ENCODE results near the gene ACOT4.
A peak's percentile ranks its signal among the peaks of the same experiment; 100 is the strongest.

ACOT4 gene

DNA sequence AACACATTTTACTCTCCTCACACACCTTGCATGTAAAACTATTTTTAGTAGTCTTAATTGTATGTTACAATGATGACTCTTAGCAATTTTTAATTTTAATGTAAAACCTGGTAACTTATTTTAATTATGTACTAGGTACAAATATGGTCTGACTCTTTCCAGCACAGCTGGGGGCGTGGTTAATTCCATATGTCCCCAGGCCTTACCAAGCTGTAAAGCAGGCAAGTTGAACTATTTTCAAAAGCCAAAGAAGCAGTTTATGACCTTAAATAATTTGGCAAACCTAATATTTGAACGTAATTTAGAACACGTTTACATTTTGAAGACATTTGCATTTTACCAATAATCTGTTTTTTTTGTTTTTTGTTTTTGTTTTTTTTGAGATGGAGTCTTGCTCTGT is 11.3 kb downstream of the ACOT4 start:
- POLR2A ChIA-PET (ENCODE audit: low non-redundant PET) = no interaction called here
- no peak for DNase-seq (ENCODE audit: low spot score)
- TF ChIP-seq, protein P1, sequence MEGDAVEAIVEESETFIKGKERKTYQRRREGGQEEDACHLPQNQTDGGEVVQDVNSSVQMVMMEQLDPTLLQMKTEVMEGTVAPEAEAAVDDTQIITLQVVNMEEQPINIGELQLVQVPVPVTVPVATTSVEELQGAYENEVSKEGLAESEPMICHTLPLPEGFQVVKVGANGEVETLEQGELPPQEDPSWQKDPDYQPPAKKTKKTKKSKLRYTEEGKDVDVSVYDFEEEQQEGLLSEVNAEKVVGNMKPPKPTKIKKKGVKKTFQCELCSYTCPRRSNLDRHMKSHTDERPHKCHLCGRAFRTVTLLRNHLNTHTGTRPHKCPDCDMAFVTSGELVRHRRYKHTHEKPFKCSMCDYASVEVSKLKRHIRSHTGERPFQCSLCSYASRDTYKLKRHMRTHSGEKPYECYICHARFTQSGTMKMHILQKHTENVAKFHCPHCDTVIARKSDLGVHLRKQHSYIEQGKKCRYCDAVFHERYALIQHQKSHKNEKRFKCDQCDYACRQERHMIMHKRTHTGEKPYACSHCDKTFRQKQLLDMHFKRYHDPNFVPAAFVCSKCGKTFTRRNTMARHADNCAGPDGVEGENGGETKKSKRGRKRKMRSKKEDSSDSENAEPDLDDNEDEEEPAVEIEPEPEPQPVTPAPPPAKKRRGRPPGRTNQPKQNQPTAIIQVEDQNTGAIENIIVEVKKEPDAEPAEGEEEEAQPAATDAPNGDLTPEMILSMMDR (conservative IDR thresholded peaks at IDR 0.05; ENCODE audit: low read depth) = no peak
- CTCF ChIA-PET = no interaction called here
- no peak overlapping the region for H3K27ac ChIP-seq

DNA sequence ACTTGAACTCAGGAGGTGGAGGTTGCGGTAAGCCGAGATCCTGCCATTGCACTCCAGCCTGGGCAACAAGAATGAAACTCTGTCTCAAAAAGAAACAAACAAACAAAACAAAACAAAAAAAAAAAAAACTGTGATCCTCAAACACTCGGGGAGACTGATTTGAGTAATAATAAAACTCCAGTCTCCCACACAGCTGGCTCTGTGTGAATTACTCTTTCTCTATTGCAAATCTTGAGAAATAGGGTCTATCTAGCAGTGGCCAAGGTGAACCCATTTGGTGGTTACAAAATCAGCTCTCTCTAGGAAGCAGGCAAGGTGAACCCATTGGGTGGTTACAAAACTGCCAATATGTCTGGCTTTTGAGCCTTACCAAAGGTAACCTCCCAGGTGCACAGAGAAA is 14.6 kb downstream of the ACOT4 start:
- TF ChIP-seq, protein P1 (conservative IDR thresholded peaks at IDR 0.05; ENCODE audit: low read depth) = no peak
- POLR2A ChIA-PET (ENCODE audit: low non-redundant PET) = no interaction called here
- H3K27ac ChIP-seq = no peak overlapping the region
- CTCF ChIA-PET = interaction anchor here (0.5 kb wide), 1 partner anchor 24 kb away, joined by 4 read pairs; no protein-coding TSS in a partner anchor
- DNase-seq (ENCODE audit: low spot score) = no peak

DNA sequence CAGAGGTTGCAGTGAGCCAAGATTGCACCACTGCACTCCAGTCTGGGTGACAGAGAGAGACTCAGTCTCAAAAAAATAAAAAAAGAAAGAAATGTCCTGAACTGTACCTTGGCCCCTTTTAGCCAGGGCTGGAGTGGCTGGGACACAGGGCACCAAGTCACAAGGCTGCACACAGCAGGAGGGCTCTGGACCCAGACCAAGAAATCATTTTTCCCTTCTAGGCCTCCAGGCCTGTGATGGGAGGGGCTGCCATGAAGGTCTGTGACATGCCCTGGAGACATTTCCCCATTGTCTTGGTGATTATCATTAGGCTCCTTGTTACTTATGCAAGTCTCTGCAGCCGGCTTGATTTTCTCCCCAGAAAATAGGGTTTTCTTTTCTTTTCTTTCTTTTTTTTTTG is 15.6 kb downstream of the ACOT4 start:
- no peak for DNase-seq (ENCODE audit: low spot score)
- TF ChIP-seq, protein P1 (conservative IDR thresholded peaks at IDR 0.05; ENCODE audit: low read depth) = no peak
- CTCF ChIA-PET = no interaction called here
- POLR2A ChIA-PET (ENCODE audit: low non-redundant PET) = no interaction called here
- no peak overlapping the region for H3K27ac ChIP-seq

GRCh38 chr14:73610687-73611086 is 19.0 kb downstream of the ACOT4 start:
- no peak for DNase-seq (ENCODE audit: low spot score)
- no peak overlapping the region for H3K27ac ChIP-seq
- TF ChIP-seq, protein P1 (conservative IDR thresholded peaks at IDR 0.05; ENCODE audit: low read depth) = no peak
- ChIA-PET CTCF (no interaction called here), POLR2A (ENCODE audit: low non-redundant PET) (no interaction called here)

DNA sequence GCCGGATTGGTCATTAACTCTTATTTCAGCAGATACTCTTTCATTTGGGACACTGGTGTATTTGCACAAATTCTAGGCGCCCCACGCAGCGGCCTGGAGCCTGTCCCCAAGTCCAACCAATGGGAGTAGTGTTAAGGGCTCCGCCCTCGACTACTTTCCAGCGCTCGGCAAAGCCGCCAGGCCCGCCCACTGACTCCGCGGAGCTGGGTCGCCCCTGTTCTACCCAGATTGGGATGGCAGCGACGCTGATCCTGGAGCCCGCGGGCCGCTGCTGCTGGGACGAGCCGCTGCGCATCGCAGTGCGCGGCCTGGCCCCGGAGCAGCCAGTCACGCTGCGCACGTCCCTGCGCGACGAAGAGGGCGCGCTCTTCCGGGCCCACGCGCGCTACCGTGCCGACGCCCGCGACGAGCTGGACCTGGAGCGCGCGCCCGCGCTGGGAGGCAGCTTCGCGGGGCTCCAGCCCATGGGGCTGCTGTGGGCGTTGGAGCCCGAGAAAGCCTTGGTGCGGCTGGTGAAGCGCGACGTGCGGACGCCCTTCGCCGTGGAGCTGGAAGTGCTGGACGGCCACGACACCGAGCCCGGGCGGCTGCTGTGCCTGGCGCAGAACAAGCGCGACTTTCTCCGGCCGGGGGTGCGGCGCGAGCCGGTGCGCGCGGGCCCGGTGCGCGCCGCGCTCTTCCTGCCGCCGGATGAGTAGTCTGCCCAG is 20.8 kb downstream of the ACOT4 start, which contains the start of gene ACOT6:
TSS of gene ACOT6 (plus strand) at position 179 of the 707 bp plus-strand sequence. CDS start at position 234, 55 bp downstream.
- ChIA-PET POLR2A (ENCODE audit: low non-redundant PET) (interaction anchor here (1.1 kb wide), 1 partner anchor 43 kb away, joined by 3 read pairs; the partner anchor contains the start of gene ACOT2), CTCF (interaction anchor here (0.6 kb wide), 1 partner anchor 674 kb away, joined by 3 read pairs; no protein-coding TSS in a partner anchor)
- TF ChIP-seq, protein P1 (conservative IDR thresholded peaks at IDR 0.05; ENCODE audit: low read depth) = no peak
- DNase-seq (ENCODE audit: low spot score) = peak; percentile 66
- peak within 1 kb of the TSS; percentile 78 for H3K27ac ChIP-seq

- POLR2A ChIA-PET (ENCODE audit: low non-redundant PET) = interaction anchor here (1.1 kb wide), 1 partner anchor 44 kb away, joined by 3 read pairs; the partner anchor contains the start of gene ACOT2
- DNase-seq (ENCODE audit: low spot score) = no peak
Measured at GRCh38 chr14:73613046-73613383, 21.3 kb downstream of the ACOT4 start.

More at GRCh38 chr14:73613046-73613383, 21.3 kb downstream of the ACOT4 start:
- TF ChIP-seq, protein P1 (conservative IDR thresholded peaks at IDR 0.05; ENCODE audit: low read depth) = no peak
- peak overlapping the region; percentile 78 for H3K27ac ChIP-seq
- CTCF ChIA-PET = no interaction called here
